NCI-H1092 treated with DMSO at 0.1 percent for 48 hours (cell line): ENCODE data around the gene KCNK13.
"Not testable (repeated sequence)": the region's sequence is repeated elsewhere in the genome, so short reads cannot be mapped to it uniquely, and the experiment has no call there.

Source experiments
- DNase-seq: peaks from one replicate; lab custom pipeline; 2025; lab: John Stamatoyannopoulos, UW

Gene KCNK13

DNA sequence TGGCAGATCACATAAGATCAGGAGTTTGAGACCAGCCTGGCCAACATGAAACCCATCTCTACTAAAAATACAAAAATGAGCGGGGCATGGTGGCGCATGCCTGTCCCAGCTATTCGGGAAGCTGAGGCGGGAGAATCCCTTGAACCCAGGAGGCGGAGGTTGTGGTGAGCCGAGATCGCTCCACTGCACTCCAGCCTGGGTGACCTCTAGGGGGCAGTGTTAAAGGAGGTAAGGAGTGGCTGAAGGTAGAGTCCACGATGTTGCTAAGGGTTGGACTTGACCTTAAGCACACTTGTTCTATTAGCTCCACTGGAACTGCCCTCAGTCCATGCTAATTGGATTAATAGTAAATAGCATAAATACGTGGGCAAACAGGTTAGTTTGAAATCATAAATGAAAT lies 132.1 kb downstream of the KCNK13 start:
- DNase-seq = no peak

DNA sequence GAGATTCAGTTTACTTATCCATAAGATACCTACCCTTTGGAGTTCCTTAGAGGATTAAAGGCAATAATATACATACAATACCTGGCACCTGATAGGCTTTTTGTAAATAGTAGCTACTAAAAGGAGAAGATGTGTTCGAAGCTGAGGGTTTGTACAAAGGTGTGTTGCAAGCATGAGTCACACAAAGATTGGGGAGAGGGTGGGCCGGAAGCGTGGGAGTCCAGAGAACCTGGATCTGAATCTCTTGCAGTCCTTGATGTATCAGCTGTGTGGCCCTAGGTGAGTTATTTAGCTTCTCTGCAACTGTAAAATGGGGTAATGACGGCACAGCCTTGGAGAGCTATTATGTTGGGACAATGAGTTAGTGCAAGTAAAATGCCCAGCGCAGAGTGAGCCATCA lies 132.9 kb downstream of the KCNK13 start:
- no peak for DNase-seq

DNA sequence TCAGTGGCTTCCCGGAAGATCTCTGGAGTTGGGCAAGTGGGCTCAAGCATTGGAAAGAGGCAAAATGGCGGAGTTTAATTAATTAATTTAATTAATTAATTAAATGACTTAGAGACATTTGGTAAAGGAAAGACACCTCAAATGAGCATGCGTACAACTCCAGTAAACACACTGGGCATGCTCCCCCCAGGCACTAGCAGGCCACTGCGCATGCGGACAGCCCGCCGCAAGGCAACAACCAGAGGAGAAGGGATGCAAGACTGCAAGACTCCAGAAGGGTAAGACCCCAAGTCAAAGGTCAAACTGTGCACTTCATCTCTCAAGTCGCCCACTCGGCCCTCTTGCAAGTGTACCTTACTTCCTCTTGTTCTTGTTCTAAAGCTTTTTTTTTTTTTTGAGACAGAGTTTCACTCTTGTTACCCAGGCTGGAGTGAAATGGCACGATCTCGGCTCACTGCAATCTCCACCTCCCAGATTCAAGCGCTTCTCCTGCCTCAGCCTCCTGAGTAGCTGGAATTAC lies 136.8 kb downstream of the KCNK13 start:
- DNase-seq = no peak

DNA sequence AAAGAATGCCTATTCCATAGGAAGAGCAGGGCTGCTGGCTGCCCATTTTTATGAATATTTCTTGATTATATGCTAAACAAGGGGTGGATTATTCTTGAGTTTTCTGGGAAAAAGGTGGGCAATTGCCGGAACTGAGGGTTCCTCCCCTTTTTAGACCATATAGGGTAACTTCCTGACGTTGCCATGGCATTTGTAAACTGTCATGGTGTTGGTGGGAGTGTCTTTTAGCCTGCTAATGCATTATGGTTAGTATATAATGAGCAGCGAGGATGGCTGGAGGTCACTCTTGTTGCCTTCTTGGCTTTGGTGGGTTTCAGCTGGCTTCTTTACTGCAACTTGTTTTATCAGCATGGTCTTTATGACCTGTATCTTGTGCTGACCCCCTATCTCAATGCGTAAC lies 138.8 kb downstream of the KCNK13 start:
- not testable (repeated sequence) for DNase-seq

- DNase-seq = no peak
Observed at GRCh38 chr14:90201344-90201743, 139.6 kb downstream of the KCNK13 start.

DNA sequence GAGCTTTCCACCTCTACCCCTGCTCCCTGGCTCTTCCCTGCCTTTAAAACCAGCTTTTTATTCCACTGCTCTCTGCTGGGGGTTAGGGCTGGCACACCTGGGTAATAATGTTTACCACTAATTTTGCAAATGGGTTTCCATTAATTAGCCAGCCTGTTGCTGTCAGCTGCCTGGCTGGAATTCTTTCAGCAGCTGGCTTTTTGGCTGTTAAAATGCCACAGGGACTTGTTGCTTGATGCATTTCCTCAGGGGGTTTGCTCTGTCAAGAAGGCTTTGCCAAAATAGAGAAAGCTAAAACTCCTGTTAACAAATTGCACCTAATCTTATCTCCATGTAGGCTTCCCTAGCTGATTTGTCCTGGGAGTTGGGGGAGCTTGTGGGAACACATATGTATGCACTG lies 142.7 kb downstream of the KCNK13 start:
- DNase-seq = no peak

- DNase-seq = no peak
Observed at GRCh38 chr14:90213099-90213748, 151.4 kb downstream of the KCNK13 start.

- no peak for DNase-seq
Observed at GRCh38 chr14:90228478-90228877, 166.7 kb downstream of the KCNK13 start.

DNA sequence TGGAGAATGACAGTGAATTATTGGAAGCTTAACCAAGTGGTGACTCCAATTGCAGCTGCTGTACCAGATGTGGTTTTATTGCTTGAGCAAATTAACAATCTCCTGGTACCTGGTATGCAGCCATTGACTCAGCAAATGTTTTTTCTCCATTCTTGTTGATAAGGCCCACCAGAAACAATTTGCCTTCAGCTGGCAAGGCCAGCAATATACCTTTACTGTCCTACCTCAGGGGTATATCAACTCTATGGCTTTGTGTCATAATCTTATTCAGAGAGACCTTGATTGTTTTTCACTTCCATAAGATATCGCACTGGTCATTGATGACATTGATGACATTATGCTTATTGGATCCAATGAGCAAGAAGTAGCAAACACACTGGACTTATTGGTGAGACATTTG lies 168.1 kb downstream of the KCNK13 start:
- not testable (repeated sequence) for DNase-seq
